CD14-positive monocyte (primary cell): ENCODE measurements around the gene LRFN3. TPM values are rescaled to one million over a fixed set of nuclear protein-coding genes. Genes with fewer than 3 reads are reported as not detected.

Source experiments
- DNase-seq, 3 donors: peaks; one replicate each; pipeline ENCODE4 v3.0.0-alpha.2; 2011 to 2022
- H2AFZ ChIP-seq: 2 replicates; pipeline ENCODE4 v1.6.0; 2012; ENCODE audit warnings: mild to moderate bottlenecking, low read depth, low read length, inconsistent platforms; ENCODE audit not compliant: insufficient read depth, poor library complexity, severe bottlenecking
- H3K27ac ChIP-seq, 2 donors: 1 replicate in 1 of 2; 2 replicates in 1 of 2; pipeline ENCODE4 v1.5.1; 2012 to 2013; ENCODE audit warnings: low read length in 2 of 2, control low read depth in 1 of 2, inconsistent platforms in 1 of 2, low read depth in 1 of 2, mild to moderate bottlenecking in 1 of 2
- H3K27me3 ChIP-seq, 2 donors: one replicate each; pipeline versions ENCODE4 v1.6.0 to v1.6.1; 2011 to 2013; ENCODE audit warnings: low read length in 2 of 2; ENCODE audit not compliant: control insufficient read depth in 2 of 2, insufficient read depth in 2 of 2
- H3K36me3 ChIP-seq, 2 donors: replicated peaks in 1 of 2; 1 replicate in 1 of 2; 2 replicates in 1 of 2; pipeline versions ENCODE4 v1.5.1 to v1.6.1; 2012 to 2013; ENCODE audit warnings: low read length in 2 of 2, control low read depth in 1 of 2, inconsistent platforms in 1 of 2, mild to moderate bottlenecking in 1 of 2; ENCODE audit not compliant: insufficient read depth in 2 of 2, control insufficient read depth in 1 of 2
- H3K4me1 ChIP-seq, 2 donors: 1 replicate in 1 of 2; 2 replicates in 1 of 2; pipeline versions ENCODE4 v1.5.1 to v1.6.1; 2012 to 2013; ENCODE audit warnings: low read length in 2 of 2, control low read depth in 1 of 2, inconsistent platforms in 1 of 2, mild to moderate bottlenecking in 1 of 2, moderate library complexity in 1 of 2; ENCODE audit not compliant: insufficient read depth in 2 of 2, control insufficient read depth in 1 of 2
- H3K4me2 ChIP-seq: replicated peaks from 2 replicates; pipeline ENCODE3; 2012; ENCODE audit warnings: low read length, moderate library complexity, mild to moderate bottlenecking; ENCODE audit not compliant: poor library complexity, severe bottlenecking; ENCODE audit errors: extremely low read depth
- H3K4me3 ChIP-seq, 3 experiments: fragments of 200-600 bp in 1 of 3; sonication (generic) in 1 of 3; replicated peaks in 1 of 3; 1 replicate in 2 of 3; 2 replicates in 1 of 3; pipeline ENCODE4 v1.5.1; 2011 to 2013; ENCODE audit warnings: low read length in 3 of 3, mild to moderate bottlenecking in 3 of 3, control low read depth in 2 of 3, low read depth in 2 of 3, inconsistent platforms in 1 of 3, moderate library complexity in 1 of 3
- H3K79me2 ChIP-seq: 2 replicates; pipeline ENCODE4 v1.6.0; 2012; ENCODE audit warnings: mild to moderate bottlenecking, control low read depth, inconsistent platforms, low read length, moderate library complexity; ENCODE audit not compliant: insufficient read depth
- H3K9ac ChIP-seq: 2 replicates; pipeline ENCODE4 v1.6.0; 2017; ENCODE audit warnings: low read length, mild to moderate bottlenecking; ENCODE audit not compliant: insufficient read depth, poor library complexity, severe bottlenecking
- H3K9me3 ChIP-seq, 2 donors: replicated peaks in 1 of 2; 1 replicate in 1 of 2; 2 replicates in 1 of 2; pipeline versions ENCODE4 v1.5.1 to v1.6.1; 2012 to 2013; ENCODE audit warnings: low read length in 2 of 2, control low read depth in 1 of 2; ENCODE audit not compliant: control insufficient read depth in 1 of 2, insufficient read depth in 1 of 2
- H4K20me1 ChIP-seq: 2 replicates; pipeline ENCODE4 v1.6.0; 2012; ENCODE audit warnings: mild to moderate bottlenecking, low read length, control low read depth, moderate library complexity; ENCODE audit not compliant: insufficient read depth
- H3K27ac Mint-ChIP-seq, 7 donors: one replicate each; pipeline ENCODE4 v1.8.0; 2020; ENCODE audit warnings: mild to moderate bottlenecking in 7 of 7, mixed read lengths in 7 of 7, moderate library complexity in 6 of 7, inconsistent platforms in 2 of 7
- H3K27me3 Mint-ChIP-seq, 3 donors: one replicate each; pipeline ENCODE4 v1.8.0; 2021 to 2022; ENCODE audit warnings: low read depth in 3 of 3, mild to moderate bottlenecking in 3 of 3, mixed read lengths in 3 of 3, moderate library complexity in 3 of 3, inconsistent platforms in 1 of 3
- H3K36me3 Mint-ChIP-seq, 2 donors: one replicate each; pipeline ENCODE4 v1.8.0; 2020; ENCODE audit warnings: mixed read lengths in 2 of 2, inconsistent platforms in 1 of 2, mild to moderate bottlenecking in 1 of 2
- H3K4me1 Mint-ChIP-seq: one replicate; pipeline ENCODE4 v1.8.0; 2020; ENCODE audit warnings: mild to moderate bottlenecking, mixed read lengths
- H3K4me3 Mint-ChIP-seq, 2 donors: one replicate each; pipeline ENCODE4 v1.8.0; 2020; ENCODE audit warnings: mild to moderate bottlenecking in 2 of 2, mixed read lengths in 2 of 2, moderate library complexity in 1 of 2
- H3K9me3 Mint-ChIP-seq, 7 donors: one replicate each; pipeline ENCODE4 v1.8.0; 2020 to 2022; ENCODE audit warnings: mixed read lengths in 7 of 7, mild to moderate bottlenecking in 6 of 7, moderate library complexity in 6 of 7, inconsistent platforms in 2 of 7
- WGBS: methylation state at CpG from one replicate; pipeline ENCODE4 v1.1.5; 2013; ENCODE audit warnings: missing lambda C conversion rate; ENCODE audit not compliant: insufficient coverage; 5-methylcytosine and 5-hydroxymethylcytosine counted together
- intact Hi-C, 2 donors: fragments of 100-400 bp; cut with micrococcal nuclease; formaldehyde crosslinking; loops; one replicate each; pipeline versions ENCODE4 v1.15.0 to v1.15.1; 2023
- polyA plus RNA-seq, 3 donors: library from polyadenylated mRNA; depleted of rRNA in 1 of 3; unstranded in 2 of 3; stranded (reverse) in 1 of 3; fragments of 300-500 nt in 2 of 3; fragments of >200 nt in 1 of 3; fragmentation: Illumina TruSeq in 2 of 3; gene quantifications; 1 replicate in 2 of 3; 2 replicates in 1 of 3; pipeline ENCODE4 v1.2.3, GENCODE V29; 2012 to 2021
- TF ChIP-seq, protein P1 (sequence below): fragments of 200-600 bp; IDR thresholded peaks from one replicate; pipeline ENCODE4 v1.8.0; 2022; ENCODE audit warnings: antibody characterized with exemption, mild to moderate bottlenecking

The LRFN3 gene
- polyA plus RNA-seq, 3 donors = 0.04 TPM; not detected in 2

DNA sequence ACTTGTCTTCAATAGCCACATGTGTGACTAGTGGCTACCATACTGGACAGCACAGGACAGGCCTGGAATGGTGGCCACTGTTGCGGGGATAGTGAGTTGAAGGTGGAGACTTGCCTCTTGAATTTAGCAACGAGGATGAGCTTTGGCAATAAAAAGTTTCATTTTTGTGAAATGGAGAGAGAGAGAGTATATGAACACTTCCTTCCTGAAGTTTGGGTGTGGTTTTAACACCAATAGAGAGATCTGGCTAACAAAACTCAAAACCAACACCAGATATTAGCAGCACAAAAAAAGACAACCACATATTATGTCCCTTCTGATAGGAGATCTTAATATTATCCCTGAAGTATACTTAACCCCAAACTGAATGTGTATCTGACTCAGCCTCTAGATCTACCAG lies 6.3 kb upstream of the LRFN3 start:
- no peaks in the 10 kb centered on the region for H3K36me3 ChIP-seq
- peaks cover 7 to 13% (median 12%) of the 10 kb centered on the region in 7 donors for H3K9me3 Mint-ChIP-seq
- H3K27me3 ChIP-seq = peaks cover 0 to 4% of the 10 kb centered on the region in 2 donors
- H3K27me3 Mint-ChIP-seq = peaks cover 5 to 14% (median 8%) of the 10 kb centered on the region in 3 donors
- peaks cover 45% of the 10 kb centered on the region for H3K4me1 Mint-ChIP-seq
- DNase-seq = peak; percentile 32 to 57 (median 52)
- peaks cover 6 to 10% of the 10 kb centered on the region in 2 donors for H3K9me3 ChIP-seq
- intact Hi-C loops = loop anchor here (2.0 to 5.0 kb wide), 5 partner anchors 13 to 238 kb away; partner anchors contain the start of genes NFKBID (in 1 of the 2), PSENEN (in 1 of the 2) and U2AF1L4 (in 1 of the 2)
- H3K79me2 ChIP-seq = peaks cover 17% of the 10 kb centered on the region
- H3K36me3 Mint-ChIP-seq = peaks cover 8 to 12% of the 10 kb centered on the region in 2 donors
- H3K4me3 ChIP-seq = peak overlapping the region in 1 of 3 experiments; percentile 71
- H3K27ac Mint-ChIP-seq = peak overlapping the region; percentile 92 to 98 (median 95)
- no CpG with 5 or more reads among the region's 2 CpGs for WGBS
- peaks cover 44 to 50% of the 10 kb centered on the region in 2 donors for H3K4me1 ChIP-seq
- peak overlapping the region; percentile 65 for H3K4me2 ChIP-seq
- H3K4me3 Mint-ChIP-seq = peak overlapping the region; percentile 43 to 88
- no peaks in the 10 kb centered on the region for H4K20me1 ChIP-seq
- H3K9ac ChIP-seq = no peak overlapping the region
- H3K27ac ChIP-seq = peak overlapping the region; percentile 72 to 78
- peak overlapping the region; percentile 37 for H2AFZ ChIP-seq
- TF ChIP-seq, protein P1, sequence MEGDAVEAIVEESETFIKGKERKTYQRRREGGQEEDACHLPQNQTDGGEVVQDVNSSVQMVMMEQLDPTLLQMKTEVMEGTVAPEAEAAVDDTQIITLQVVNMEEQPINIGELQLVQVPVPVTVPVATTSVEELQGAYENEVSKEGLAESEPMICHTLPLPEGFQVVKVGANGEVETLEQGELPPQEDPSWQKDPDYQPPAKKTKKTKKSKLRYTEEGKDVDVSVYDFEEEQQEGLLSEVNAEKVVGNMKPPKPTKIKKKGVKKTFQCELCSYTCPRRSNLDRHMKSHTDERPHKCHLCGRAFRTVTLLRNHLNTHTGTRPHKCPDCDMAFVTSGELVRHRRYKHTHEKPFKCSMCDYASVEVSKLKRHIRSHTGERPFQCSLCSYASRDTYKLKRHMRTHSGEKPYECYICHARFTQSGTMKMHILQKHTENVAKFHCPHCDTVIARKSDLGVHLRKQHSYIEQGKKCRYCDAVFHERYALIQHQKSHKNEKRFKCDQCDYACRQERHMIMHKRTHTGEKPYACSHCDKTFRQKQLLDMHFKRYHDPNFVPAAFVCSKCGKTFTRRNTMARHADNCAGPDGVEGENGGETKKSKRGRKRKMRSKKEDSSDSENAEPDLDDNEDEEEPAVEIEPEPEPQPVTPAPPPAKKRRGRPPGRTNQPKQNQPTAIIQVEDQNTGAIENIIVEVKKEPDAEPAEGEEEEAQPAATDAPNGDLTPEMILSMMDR = no peak

DNA sequence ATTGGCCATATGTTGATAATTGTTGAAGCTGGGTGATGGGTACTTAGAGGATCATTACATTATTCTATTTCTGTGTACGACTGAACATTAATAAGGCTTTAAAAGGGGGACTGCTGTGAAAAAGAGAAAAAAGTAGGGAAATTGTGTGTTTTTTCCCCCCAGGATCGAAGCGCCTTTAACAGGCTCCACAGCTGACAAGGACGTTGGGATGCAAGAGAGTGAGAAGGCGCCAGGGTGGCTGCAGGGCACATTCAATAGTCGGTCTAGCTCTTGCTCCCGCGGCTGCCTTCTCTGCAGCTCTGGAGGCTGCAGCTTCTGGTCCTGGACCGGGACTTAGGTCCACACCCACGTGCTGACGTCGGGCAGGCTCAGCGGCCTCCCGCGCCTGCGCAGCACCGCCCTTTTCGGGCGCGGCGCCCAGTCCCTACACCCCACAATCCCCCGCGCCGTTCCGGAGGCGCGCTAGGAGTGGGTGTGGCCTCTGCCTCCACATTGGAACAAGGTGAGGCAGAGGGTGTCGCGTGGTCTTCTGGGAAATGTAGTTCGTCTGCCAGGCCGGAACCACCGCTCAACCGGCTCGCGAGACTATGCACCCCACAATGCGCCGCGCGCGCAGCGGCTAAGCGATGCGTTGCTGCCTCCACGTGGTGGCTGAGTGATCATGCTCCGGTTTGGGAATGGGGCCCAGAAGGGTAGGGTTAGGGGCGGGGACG lies 4.9 kb upstream of the LRFN3 start:
- Mint-ChIP-seq H3K4me3 (peak overlapping the region; percentile 68 to 72), H3K4me1 (peaks cover 46% of the 10 kb centered on the region), H3K27ac (peak overlapping the region; percentile 92 to 98 (median 95)), H3K27me3 (peaks cover 18 to 26% (median 20%) of the 10 kb centered on the region in 3 donors), H3K9me3 (peaks cover 0 to 3% (median 0%) of the 10 kb centered on the region in 7 donors), H3K36me3 (peaks cover 0 to 4% of the 10 kb centered on the region in 2 donors)
- H3K4me1 ChIP-seq = peaks cover 44 to 53% of the 10 kb centered on the region in 2 donors
- H3K27ac ChIP-seq = peak overlapping the region; percentile 73 to 77
- intact Hi-C loops = loop anchor here (1.0 to 5.0 kb wide), 7 partner anchors 15 to 239 kb away; partner anchors contain the start of genes NFKBID (in 1 of the 2), PSENEN (in 1 of the 2) and U2AF1L4 (in 1 of the 2)
- no peaks in the 10 kb centered on the region for H4K20me1 ChIP-seq
- H3K36me3 ChIP-seq = no peaks in the 10 kb centered on the region
- peaks cover 17% of the 10 kb centered on the region for H3K79me2 ChIP-seq
- H3K27me3 ChIP-seq = peaks cover 7 to 17% of the 10 kb centered on the region in 2 donors
- peak overlapping the region; percentile 70 for H3K4me2 ChIP-seq
- H3K4me3 ChIP-seq = peak overlapping the region; percentile 11 to 71 (median 31)
- TF ChIP-seq, protein P1 = peak; percentile 86
- H2AFZ ChIP-seq = no peak overlapping the region
- peak; percentile 100 for DNase-seq
- WGBS = 0% methylated on average over 44 of the region's 47 CpGs
- H3K9ac ChIP-seq = no peak overlapping the region
- H3K9me3 ChIP-seq = no peaks in the 10 kb centered on the region
